ENCODE results near the gene NKX6-1.

GRCh38 chr4:84451546-84451945 lies 47.5 kb downstream of the NKX6-1 start:
- TF ChIP-seq CTCF (IDR thresholded peaks at IDR 0.05) (peak in 6 of 7 experiments; percentile 19 to 42 (median 30)), POLR2A (IDR thresholded peaks at IDR 0.05) (no peak)

Data from body of pancreas (tissue), 4 donors.